Stimulated activated effector memory CD8-positive, alpha-beta T cell treated with anti-CD3 and anti-CD28 coated beads, Interleukin-12 subunit alpha, Interleukin-12 subunit beta, amount 100 ng/mL, for 72 hours (primary cell): ENCODE data around the gene DUSP9.
"Not testable (repeated sequence)": the region's sequence is repeated elsewhere in the genome, so short reads cannot be mapped to it uniquely, and the experiment has no call there.

ENCODE experiments used
- ATAC-seq: fragments of 150-1000 bp; cut with Tn5 transposase; 2 replicates; pipeline ENCODE4 v1.10.0; 2021
- DNase-seq, 2 donors: peaks; one replicate each; pipeline ENCODE4 v3.0.0; 2021 to 2022; ENCODE audit warnings: low spot score in 2 of 2
- H3K27ac Mint-ChIP-seq: one replicate; pipeline ENCODE4 v1.8.0; 2022; ENCODE audit warnings: mild to moderate bottlenecking, mixed read lengths
- H3K36me3 Mint-ChIP-seq: one replicate; pipeline ENCODE4 v1.8.0; 2022; ENCODE audit warnings: mild to moderate bottlenecking, mixed read lengths
- H3K4me1 Mint-ChIP-seq: one replicate; pipeline ENCODE4 v1.8.0; 2022; ENCODE audit warnings: mixed read lengths
- H3K4me3 Mint-ChIP-seq: one replicate; pipeline ENCODE4 v1.8.0; 2022; ENCODE audit warnings: mild to moderate bottlenecking, mixed read lengths
- H3K9me3 Mint-ChIP-seq: one replicate; pipeline ENCODE4 v1.8.0; 2022; ENCODE audit warnings: mixed read lengths

The DUSP9 gene

DNA sequence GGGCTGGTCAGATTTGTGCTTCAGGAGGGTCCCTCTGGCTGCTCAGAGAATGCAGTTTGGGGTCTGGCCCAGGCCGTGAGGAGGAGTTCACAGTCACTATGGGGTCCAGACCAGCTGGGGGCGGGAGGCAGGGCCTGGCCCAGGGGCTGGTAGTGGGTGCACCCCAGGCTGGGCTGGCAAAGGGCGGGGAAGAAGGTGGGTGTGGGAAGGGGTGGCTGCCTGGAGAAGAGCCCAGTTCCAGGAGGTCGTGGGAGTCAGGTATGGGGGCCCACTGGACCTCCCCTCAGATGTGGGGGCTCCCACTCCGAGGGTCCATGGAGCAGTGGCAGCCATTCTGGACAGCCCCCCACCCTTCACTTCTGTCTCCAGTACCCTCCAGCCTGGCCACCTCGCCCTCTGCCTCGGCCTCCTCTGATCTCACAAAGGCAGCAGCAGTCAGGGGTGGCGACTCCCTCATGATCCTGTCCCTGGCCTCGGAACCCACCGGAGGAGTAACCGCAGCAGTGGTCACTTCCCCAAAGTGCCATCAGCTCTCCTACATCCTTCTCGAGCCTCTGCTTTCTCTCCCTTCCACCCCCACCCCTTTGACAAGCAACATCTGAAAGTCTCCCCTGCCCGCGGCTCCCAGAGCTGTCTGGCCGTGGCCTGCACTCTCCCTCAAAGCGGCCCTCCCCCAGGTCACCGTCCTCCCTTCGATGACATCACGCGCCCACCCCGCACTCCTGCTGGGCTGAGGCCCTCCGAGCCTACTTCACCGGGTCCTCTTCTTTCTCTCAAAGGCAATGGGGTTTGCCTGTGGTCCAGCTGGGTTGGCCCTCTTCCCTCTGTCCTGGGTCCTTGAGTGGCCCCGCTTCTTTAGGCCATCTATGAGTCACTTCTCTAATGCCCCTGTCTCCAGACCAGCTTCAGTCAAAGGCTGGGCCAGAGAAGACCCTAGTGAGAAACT, 39.0 kb downstream of the DUSP9 start:
- Mint-ChIP-seq H3K36me3 (no peaks in the 10 kb centered on the region), H3K9me3 (no peaks in the 10 kb centered on the region), H3K4me3 (peak overlapping the region; percentile 72), H3K27ac (no peak overlapping the region), H3K4me1 (no peaks in the 10 kb centered on the region)
- DNase-seq = no peak
- no peak for ATAC-seq

DNA sequence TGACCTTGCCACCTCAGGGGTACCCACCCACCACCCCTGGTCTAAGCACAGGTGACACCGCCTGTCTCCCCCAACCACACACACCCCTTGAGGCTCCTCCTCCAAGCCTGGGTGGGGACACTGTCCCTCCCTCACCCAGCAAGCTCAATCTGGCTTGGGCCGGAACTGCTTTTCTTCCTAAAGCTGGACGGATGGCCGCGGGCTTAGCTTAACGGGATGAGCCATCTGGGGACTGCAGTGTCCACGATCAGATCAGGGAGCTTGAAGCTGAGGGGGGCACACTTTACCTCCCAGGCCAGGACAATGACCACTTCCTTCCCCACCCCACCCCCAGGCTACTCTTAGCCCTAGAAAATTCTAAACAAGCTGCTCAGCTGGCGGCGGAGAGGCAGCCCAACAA, 39.7 kb downstream of the DUSP9 start:
- Mint-ChIP-seq H3K4me3 (peak overlapping the region; percentile 72), H3K27ac (no peak overlapping the region), H3K36me3 (no peaks in the 10 kb centered on the region), H3K9me3 (no peaks in the 10 kb centered on the region), H3K4me1 (no peaks in the 10 kb centered on the region)
- no peak for DNase-seq
- ATAC-seq = no peak

DNA sequence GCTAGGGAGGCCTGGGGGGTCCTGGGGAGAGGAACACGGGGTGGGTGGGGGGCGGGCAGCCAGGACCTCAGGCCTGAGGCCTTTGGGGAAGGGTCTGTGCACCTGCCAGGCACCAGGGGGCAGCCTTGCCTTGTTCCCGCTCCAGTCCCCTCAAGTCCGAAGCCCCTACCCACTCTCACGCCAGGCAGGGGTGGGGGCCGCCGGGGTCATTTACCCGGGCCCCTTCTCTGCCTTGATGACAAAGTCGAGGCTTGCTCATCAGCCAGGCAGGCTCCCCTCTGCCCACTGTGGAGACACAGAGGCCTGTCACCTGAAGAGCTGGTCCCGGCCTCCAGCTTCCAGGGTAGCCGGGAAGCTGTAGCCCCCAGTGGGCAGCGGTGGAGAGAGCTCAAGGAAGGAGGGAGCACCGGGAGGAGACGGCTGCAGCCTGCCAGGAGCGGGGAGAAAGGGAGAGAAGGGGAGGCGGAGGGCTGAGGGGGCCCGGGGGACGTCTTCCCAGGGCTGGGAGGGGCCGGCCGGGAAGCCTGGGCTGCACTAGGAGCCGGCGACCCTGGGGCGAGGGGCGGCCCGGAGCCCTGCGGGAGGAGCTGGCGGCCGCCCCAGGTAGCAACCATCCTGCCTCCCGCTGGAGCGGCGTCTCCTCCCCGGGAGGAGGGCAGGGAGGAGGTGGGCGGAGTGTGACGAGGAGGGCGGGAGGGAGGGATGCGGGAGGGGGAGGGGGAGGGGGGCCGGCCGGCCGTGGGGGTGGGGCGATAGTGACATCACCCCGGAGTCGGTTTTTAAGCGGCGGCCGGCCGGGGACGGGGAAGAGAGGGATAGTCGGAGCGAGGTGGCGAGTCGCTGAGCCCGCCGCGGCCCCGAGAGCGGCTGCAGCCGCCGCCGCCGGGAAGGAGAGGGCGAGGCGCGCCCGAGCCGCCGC, 40.4 kb downstream of the DUSP9 start, which contains the start of gene SLC6A8:
TSS of gene SLC6A8 (plus strand) at position 806 of the 919 bp plus-strand sequence. CDS start 649 bp downstream, outside the sequence.
- H3K36me3 Mint-ChIP-seq = no peaks in the 10 kb centered on the region
- DNase-seq = peak in 1 of 2 donors; percentile 58
- no peaks in the 10 kb centered on the region for H3K4me1 Mint-ChIP-seq
- no peak within 1 kb of the TSS for H3K27ac Mint-ChIP-seq
- ATAC-seq = peak; percentile 38
- H3K9me3 Mint-ChIP-seq = no peaks in the 10 kb centered on the region
- H3K4me3 Mint-ChIP-seq = peak within 1 kb of the TSS; percentile 72

DNA sequence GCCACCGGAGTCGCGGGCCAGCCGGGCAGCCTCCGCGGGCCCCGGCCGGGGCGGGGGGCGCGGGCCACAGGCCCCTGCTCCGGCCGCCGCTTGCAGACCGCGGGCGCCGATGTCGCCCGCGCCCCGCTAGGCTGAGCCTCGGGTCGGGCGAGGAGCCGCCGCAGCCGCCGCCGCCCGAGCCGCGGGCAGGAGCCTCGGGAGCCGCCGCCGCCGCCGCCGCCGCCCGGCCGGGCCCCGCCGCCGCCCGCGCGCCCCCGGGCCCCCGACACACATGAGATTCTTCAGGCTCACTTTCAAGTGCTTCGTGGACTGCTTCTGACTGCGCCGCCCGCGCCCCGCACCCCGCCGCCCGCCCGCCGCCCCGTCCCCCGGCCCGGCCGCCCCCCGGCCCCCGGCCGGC, 41.1 kb downstream of the DUSP9 start:
- H3K36me3 Mint-ChIP-seq = no peaks in the 10 kb centered on the region
- peak overlapping the region; percentile 72 for H3K4me3 Mint-ChIP-seq
- no peaks in the 10 kb centered on the region for H3K4me1 Mint-ChIP-seq
- H3K27ac Mint-ChIP-seq = no peak overlapping the region
- H3K9me3 Mint-ChIP-seq = no peaks in the 10 kb centered on the region
- ATAC-seq (peak; percentile 17), DNase-seq (no peak)

- Mint-ChIP-seq H3K27ac (no peak overlapping the region), H3K4me3 (no peak overlapping the region), H3K4me1 (no peaks in the 10 kb centered on the region), H3K36me3 (no peaks in the 10 kb centered on the region), H3K9me3 (no peaks in the 10 kb centered on the region)
- DNase-seq = no peak
- ATAC-seq = peak; percentile 12
Measured at GRCh38 chrX:153688506-153688905, 41.5 kb downstream of the DUSP9 start.

DNA sequence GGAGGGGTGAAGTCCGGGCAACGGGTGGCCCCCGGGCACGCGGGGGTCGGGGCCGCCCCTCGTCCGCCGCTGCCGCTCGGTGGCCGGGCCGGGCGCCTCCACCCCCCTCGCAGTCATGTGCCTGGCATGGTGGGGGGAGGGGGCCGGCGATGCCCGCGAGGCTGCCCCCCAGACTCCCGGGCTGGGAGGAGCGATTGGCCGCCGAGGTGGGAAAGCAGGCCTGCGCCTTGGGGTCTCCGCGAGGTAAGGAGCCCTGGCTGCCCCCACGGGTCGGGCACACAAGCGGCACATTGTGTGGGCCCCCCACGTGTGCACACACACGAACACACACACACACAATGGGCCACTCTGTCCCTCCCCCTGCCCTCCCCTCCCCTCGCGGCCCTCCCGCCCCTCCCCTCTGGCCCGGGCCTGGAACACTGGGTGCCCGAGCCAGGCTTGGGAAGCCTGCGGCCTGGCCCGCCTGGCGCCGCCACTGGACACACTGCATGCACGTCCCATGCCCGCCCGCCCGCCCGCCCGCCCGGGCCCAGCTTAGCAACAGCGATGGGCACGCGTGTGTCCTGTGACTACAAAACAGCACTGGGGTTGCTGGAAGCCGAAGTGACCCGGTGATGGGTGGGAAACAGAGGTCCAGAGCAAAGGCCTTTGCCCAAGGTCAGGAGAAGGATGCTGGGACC, 42.0 kb downstream of the DUSP9 start:
- Mint-ChIP-seq H3K9me3 (no peaks in the 10 kb centered on the region), H3K36me3 (no peaks in the 10 kb centered on the region), H3K4me1 (no peaks in the 10 kb centered on the region), H3K4me3 (no peak overlapping the region), H3K27ac (no peak overlapping the region)
- DNase-seq (no peak), ATAC-seq (no peak)

GRCh38 chrX:153689654-153690465, 42.9 kb downstream of the DUSP9 start:
- ATAC-seq = no peak
- Mint-ChIP-seq H3K9me3 (no peaks in the 10 kb centered on the region), H3K27ac (no peak overlapping the region), H3K4me3 (no peak overlapping the region), H3K4me1 (no peaks in the 10 kb centered on the region), H3K36me3 (no peaks in the 10 kb centered on the region)
- DNase-seq = no peak

- no peak for DNase-seq
- no peak overlapping the region for H3K4me3 Mint-ChIP-seq
- H3K4me1 Mint-ChIP-seq = no peaks in the 10 kb centered on the region
- H3K36me3 Mint-ChIP-seq = no peaks in the 10 kb centered on the region
- ATAC-seq = no peak
- H3K9me3 Mint-ChIP-seq = no peaks in the 10 kb centered on the region
- no peak overlapping the region for H3K27ac Mint-ChIP-seq
Measured at GRCh38 chrX:153690466-153690865, 43.5 kb downstream of the DUSP9 start.

GRCh38 chrX:153691032-153691827, 44.2 kb downstream of the DUSP9 start:
- not testable (repeated sequence) for ATAC-seq, H3K9me3 Mint-ChIP-seq, H3K4me3 Mint-ChIP-seq, H3K27ac Mint-ChIP-seq, H3K4me1 Mint-ChIP-seq, H3K36me3 Mint-ChIP-seq, DNase-seq

DNA sequence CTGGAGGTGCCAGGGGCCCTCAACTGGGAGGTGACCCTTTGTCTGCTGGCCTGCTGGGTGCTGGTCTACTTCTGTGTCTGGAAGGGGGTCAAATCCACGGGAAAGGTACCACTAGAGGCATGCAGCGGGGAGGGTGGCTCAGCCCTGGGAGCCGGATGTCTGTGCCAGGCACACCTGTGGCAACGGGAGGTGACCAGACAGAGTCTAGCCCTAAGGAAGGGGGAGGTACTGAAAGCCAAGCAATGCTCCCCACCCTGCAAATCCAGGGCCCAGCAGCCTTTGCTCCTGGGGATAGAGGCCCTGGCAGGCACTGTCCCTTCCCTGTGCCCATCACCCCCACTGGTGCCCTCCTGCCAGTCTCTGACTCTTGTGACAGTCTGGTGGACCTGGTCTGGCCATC, 45.0 kb downstream of the DUSP9 start:
- H3K9me3 Mint-ChIP-seq = no peaks in the 10 kb centered on the region

DNA sequence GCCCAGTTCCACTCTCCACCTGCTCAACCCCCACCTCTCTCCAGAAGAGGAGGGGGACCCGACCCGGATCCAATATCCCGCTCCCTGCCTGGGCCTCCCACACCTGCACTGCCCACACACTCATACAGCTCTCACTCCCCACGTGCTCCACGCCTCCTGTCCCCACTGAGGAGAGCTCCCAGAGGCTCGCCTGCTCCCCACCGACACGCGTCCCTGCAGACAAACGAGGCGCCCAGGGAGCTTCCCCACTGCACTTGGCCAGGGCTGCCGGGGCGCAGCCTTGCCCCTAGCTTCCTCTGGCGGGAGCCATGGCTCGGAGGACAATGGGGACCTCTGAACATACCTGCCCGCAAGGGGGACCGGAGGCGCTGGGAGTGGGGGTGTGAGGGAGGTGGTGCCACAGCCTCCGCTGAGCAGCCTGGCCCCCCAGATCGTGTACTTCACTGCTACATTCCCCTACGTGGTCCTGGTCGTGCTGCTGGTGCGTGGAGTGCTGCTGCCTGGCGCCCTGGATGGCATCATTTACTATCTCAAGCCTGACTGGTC, 45.7 kb downstream of the DUSP9 start:
- Mint-ChIP-seq H3K36me3 (no peaks in the 10 kb centered on the region), H3K27ac (no peak overlapping the region), H3K4me1 (no peaks in the 10 kb centered on the region), H3K4me3 (no peak overlapping the region), H3K9me3 (no peaks in the 10 kb centered on the region)
- DNase-seq (no peak), ATAC-seq (no peak)

More for the DNA sequence above, 45.0 kb downstream of the DUSP9 start:
- no peak for DNase-seq
- H3K27ac Mint-ChIP-seq = no peak overlapping the region
- no peak for ATAC-seq
- H3K36me3 Mint-ChIP-seq = no peaks in the 10 kb centered on the region
- H3K4me3 Mint-ChIP-seq = no peak overlapping the region
- no peaks in the 10 kb centered on the region for H3K4me1 Mint-ChIP-seq

DNA sequence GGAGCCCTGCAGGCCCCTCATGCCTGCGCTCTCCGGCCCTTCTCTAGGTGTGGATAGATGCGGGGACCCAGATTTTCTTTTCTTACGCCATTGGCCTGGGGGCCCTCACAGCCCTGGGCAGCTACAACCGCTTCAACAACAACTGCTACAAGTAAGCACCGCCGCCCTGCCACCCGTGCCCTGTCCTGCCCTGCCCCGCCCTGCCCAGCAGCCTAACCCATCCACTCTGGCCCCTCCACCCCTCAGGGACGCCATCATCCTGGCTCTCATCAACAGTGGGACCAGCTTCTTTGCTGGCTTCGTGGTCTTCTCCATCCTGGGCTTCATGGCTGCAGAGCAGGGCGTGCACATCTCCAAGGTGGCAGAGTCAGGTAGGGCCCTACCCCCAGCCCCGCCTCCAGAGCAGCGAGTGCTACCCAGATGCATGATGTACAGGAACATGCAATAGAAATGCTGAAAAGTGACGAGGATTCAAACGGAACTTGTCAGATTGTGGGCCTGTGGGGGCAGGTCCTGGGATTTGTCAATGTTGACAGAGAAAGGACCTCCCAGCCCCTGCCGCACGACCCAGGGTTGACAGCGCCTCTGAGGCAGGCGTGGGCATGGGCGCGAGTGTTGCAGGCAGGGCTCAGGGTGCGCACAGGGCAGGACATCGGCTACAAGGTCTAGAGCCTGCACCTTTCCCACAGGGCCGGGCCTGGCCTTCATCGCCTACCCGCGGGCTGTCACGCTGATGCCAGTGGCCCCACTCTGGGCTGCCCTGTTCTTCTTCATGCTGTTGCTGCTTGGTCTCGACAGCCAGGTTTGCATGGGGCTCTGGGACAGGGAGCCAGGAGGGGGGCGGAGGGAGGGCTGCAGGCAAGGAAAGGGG, 46.4 kb downstream of the DUSP9 start:
- Mint-ChIP-seq H3K4me1 (no peaks in the 10 kb centered on the region), H3K9me3 (no peaks in the 10 kb centered on the region), H3K4me3 (no peak overlapping the region), H3K36me3 (no peaks in the 10 kb centered on the region), H3K27ac (no peak overlapping the region)
- DNase-seq (no peak), ATAC-seq (no peak)

DNA sequence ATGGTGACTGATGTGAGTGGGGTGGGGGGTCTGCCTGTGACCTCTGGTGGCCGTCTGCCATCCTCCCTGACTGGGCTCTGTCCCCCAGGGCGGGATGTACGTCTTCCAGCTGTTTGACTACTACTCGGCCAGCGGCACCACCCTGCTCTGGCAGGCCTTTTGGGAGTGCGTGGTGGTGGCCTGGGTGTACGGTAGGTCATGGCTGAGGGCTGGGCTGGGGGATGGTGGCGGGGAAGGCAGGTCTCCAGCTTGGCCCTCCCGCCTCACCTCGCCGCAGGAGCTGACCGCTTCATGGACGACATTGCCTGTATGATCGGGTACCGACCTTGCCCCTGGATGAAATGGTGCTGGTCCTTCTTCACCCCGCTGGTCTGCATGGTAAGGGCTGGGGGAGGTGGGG, 47.3 kb downstream of the DUSP9 start:
- not testable (repeated sequence) for ATAC-seq, H3K9me3 Mint-ChIP-seq, H3K4me3 Mint-ChIP-seq, DNase-seq, H3K36me3 Mint-ChIP-seq, H3K4me1 Mint-ChIP-seq, H3K27ac Mint-ChIP-seq
